Vagina (tissue), 2 donors: ENCODE results near the gene SLC39A11.

ENCODE experiments used
- POLR2A ChIP-seq, 2 donors: fragments of 450-650 bp; IDR thresholded peaks; one replicate each; pipeline ENCODE4 v1.6.1; 2017; ENCODE audit warnings: antibody characterized with exemption in 2 of 2, mild to moderate bottlenecking in 2 of 2, moderate library complexity in 2 of 2
- POLR2AphosphoS5 ChIP-seq, 2 donors: sonication (generic); formaldehyde crosslinking; IDR thresholded peaks; one replicate each; pipeline ENCODE4 v1.9.0; 2017; ENCODE audit warnings: antibody characterized with exemption in 2 of 2, mild to moderate bottlenecking in 2 of 2, low read depth in 1 of 2; ENCODE audit not compliant: insufficient read depth in 1 of 2
- TF ChIP-seq, protein P1 (sequence below), 3 experiments: fragments of 450-650 bp in 2 of 3; fragments of 200-600 bp in 1 of 3; sonication (generic) in 1 of 3; IDR thresholded peaks; one replicate each; pipeline ENCODE4 v1.5.1; 2017 to 2019; ENCODE audit warnings: antibody characterized with exemption in 3 of 3, mild to moderate bottlenecking in 2 of 3, moderate library complexity in 2 of 3

DNA sequence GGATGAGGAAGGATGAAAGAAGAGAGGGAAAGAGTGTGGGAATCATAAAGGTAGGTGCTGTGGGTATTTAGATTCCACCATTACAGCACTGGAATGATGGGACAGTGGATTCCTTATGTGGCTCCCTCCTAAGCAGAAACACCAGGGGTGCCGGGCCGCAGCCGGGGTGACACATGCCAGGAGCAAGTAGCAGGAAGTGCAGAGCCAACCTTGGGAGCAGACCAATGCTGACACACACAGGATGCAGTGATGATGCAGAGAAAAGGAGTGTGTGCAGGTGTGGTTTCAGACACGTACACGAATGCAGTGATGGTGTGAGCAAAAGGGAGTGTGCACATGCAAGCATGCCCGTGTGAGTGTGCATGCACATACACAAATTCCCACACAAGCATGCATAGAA, 338.0 kb downstream of the SLC39A11 start:
- TF ChIP-seq, protein P1, sequence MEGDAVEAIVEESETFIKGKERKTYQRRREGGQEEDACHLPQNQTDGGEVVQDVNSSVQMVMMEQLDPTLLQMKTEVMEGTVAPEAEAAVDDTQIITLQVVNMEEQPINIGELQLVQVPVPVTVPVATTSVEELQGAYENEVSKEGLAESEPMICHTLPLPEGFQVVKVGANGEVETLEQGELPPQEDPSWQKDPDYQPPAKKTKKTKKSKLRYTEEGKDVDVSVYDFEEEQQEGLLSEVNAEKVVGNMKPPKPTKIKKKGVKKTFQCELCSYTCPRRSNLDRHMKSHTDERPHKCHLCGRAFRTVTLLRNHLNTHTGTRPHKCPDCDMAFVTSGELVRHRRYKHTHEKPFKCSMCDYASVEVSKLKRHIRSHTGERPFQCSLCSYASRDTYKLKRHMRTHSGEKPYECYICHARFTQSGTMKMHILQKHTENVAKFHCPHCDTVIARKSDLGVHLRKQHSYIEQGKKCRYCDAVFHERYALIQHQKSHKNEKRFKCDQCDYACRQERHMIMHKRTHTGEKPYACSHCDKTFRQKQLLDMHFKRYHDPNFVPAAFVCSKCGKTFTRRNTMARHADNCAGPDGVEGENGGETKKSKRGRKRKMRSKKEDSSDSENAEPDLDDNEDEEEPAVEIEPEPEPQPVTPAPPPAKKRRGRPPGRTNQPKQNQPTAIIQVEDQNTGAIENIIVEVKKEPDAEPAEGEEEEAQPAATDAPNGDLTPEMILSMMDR (IDR thresholded peaks at IDR 0.05), result no peak
- TF ChIP-seq POLR2AphosphoS5 (IDR thresholded peaks at IDR 0.05; ENCODE audit: insufficient read depth in 1 of 2, low read depth in 1 of 2) (no peak), POLR2A (IDR thresholded peaks at IDR 0.05) (no peak)
